ENCODE measurements around the gene CREB1. TPM values are rescaled to one million over a fixed set of nuclear protein-coding genes. Genes with fewer than 3 reads are reported as not detected.
"Not testable (repeated sequence)": the region's sequence is repeated elsewhere in the genome, so short reads cannot be mapped to it uniquely, and the experiment has no call there.

Gene CREB1
- total and polyA plus RNA-seq, 2 donors (not counting 1 experiment from before 2014, with no cell fraction given): 37.7 to 47.4 TPM

- Histone ChIP-seq H3K4me1 (ENCODE audit: control insufficient read depth, extremely low read depth, insufficient read depth, low read length) (no peaks in the 10 kb centered on the region), H2AFZ (ENCODE audit: low read length) (no peak overlapping the region), H3K79me2 (ENCODE audit: control insufficient read depth, insufficient read depth, low read length) (no peaks in the 10 kb centered on the region), H3K9ac (ENCODE audit: insufficient read depth, low read length) (no peak overlapping the region), H4K20me1 (ENCODE audit: control insufficient read depth, extremely low read depth, insufficient read depth, low read length) (no peaks in the 10 kb centered on the region), H3K27me3 (ENCODE audit: control insufficient read depth, insufficient read depth, low read length) (no peaks in the 10 kb centered on the region), H3K4me3 (replicated peaks in 1 of 4; ENCODE audit: control extremely low read depth in 1 of 4, insufficient read depth in 1 of 4, low read depth in 3 of 4, low read length in 4 of 4) (no peak overlapping the region), H3K27ac (ENCODE audit: insufficient read depth, low read length) (no peak overlapping the region), H3K9me3 (ENCODE audit: control insufficient read depth, insufficient read depth, low read depth, low read length) (no peaks in the 10 kb centered on the region), H3K36me3 (ENCODE audit: control insufficient read depth, insufficient read depth, low read length) (no peaks in the 10 kb centered on the region), H3K4me2 (ENCODE audit: extremely low read depth, insufficient read depth, low read length) (no peak overlapping the region)
- no peak for DNase-seq (ENCODE audit: low read depth in 2 of 2)
- TF ChIP-seq EZH2 (IDR thresholded peaks at IDR 0.05; ENCODE audit: low read length, missing control alignments) (no peak), CTCF (conservative IDR thresholded peaks at IDR 0.05 in 1 of 2, IDR thresholded peaks at IDR 0.05 in 1 of 2; ENCODE audit: low read depth in 1 of 2, low read length in 2 of 2) (no peak)
Observed at GRCh38 chr2:207492461-207492860, 37.3 kb upstream of the CREB1 start.

DNA sequence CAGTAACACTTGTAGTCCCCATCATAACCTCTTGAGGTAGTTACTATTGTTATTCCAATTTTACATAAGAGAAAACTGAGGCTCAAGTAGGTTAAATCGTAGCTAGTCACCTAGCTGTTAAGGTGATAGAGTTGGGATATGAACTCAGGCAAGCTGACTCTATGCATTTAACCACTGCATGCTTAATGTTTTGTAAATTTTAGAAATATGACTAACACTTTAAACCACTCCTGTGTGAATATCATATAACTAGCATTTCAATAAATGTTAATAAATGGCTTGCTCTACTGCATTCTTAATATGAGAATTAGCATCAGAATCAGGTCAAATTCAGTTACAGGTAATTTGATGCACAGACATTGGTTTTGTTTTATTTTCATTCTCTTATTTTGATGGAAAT is 35.6 kb upstream of the CREB1 start:
- no peaks in the 10 kb centered on the region for H3K79me2 ChIP-seq (ENCODE audit: control insufficient read depth, insufficient read depth, low read length)
- no peak overlapping the region for H3K27ac ChIP-seq (ENCODE audit: insufficient read depth, low read length)
- H2AFZ ChIP-seq (ENCODE audit: low read length): no peak overlapping the region
- H3K27me3 ChIP-seq (ENCODE audit: control insufficient read depth, insufficient read depth, low read length): no peaks in the 10 kb centered on the region
- H3K4me3 ChIP-seq (replicated peaks in 1 of 4; ENCODE audit: control extremely low read depth in 1 of 4, insufficient read depth in 1 of 4, low read depth in 3 of 4, low read length in 4 of 4): no peak overlapping the region
- no peaks in the 10 kb centered on the region for H3K36me3 ChIP-seq (ENCODE audit: control insufficient read depth, insufficient read depth, low read length)
- H3K4me2 ChIP-seq (ENCODE audit: extremely low read depth, insufficient read depth, low read length): no peak overlapping the region
- H3K4me1 ChIP-seq (ENCODE audit: control insufficient read depth, extremely low read depth, insufficient read depth, low read length): no peaks in the 10 kb centered on the region
- no peak overlapping the region for H3K9ac ChIP-seq (ENCODE audit: insufficient read depth, low read length)
- H3K9me3 ChIP-seq (ENCODE audit: control insufficient read depth, insufficient read depth, low read depth, low read length): no peaks in the 10 kb centered on the region
- H4K20me1 ChIP-seq (ENCODE audit: control insufficient read depth, extremely low read depth, insufficient read depth, low read length): no peaks in the 10 kb centered on the region
- no peak for DNase-seq (ENCODE audit: low read depth in 2 of 2)
- TF ChIP-seq EZH2 (IDR thresholded peaks at IDR 0.05; ENCODE audit: low read length, missing control alignments): no peak
- TF ChIP-seq CTCF (conservative IDR thresholded peaks at IDR 0.05 in 1 of 2, IDR thresholded peaks at IDR 0.05 in 1 of 2; ENCODE audit: low read depth in 1 of 2, low read length in 2 of 2): no peak

- H3K9ac ChIP-seq (ENCODE audit: insufficient read depth, low read length); H3K79me2 ChIP-seq (ENCODE audit: control insufficient read depth, insufficient read depth, low read length); H3K4me1 ChIP-seq (ENCODE audit: control insufficient read depth, extremely low read depth, insufficient read depth, low read length); H3K9me3 ChIP-seq (ENCODE audit: control insufficient read depth, insufficient read depth, low read depth, low read length); H3K27me3 ChIP-seq (ENCODE audit: control insufficient read depth, insufficient read depth, low read length); H2AFZ ChIP-seq (ENCODE audit: low read length); DNase-seq (ENCODE audit: low read depth in 2 of 2); H3K36me3 ChIP-seq (ENCODE audit: control insufficient read depth, insufficient read depth, low read length); H3K4me2 ChIP-seq (ENCODE audit: extremely low read depth, insufficient read depth, low read length); H3K27ac ChIP-seq (ENCODE audit: insufficient read depth, low read length); H4K20me1 ChIP-seq (ENCODE audit: control insufficient read depth, extremely low read depth, insufficient read depth, low read length); H3K4me3 ChIP-seq (replicated peaks in 1 of 4; ENCODE audit: control extremely low read depth in 1 of 4, insufficient read depth in 1 of 4, low read depth in 3 of 4, low read length in 4 of 4): not testable (repeated sequence)
Observed at GRCh38 chr2:207496936-207497335, 32.8 kb upstream of the CREB1 start.
